NB4 (cell line): ENCODE results near the gene IGSF21.

Experiments used
- DNase-seq: peaks from one replicate; pipeline ENCODE4 v3.0.0; 2010; ENCODE audit warnings: low read depth
- H3K4me3 ChIP-seq: one replicate; pipeline ENCODE4 v1.5.1; 2011; ENCODE audit warnings: mild to moderate bottlenecking, low read depth, low read length, moderate library complexity
- CTCF ChIP-seq: IDR thresholded peaks from one replicate; pipeline ENCODE4 v1.5.1; 2012; ENCODE audit warnings: low read depth, low read length
- MAX ChIP-seq: IDR thresholded peaks from 2 replicates; pipeline ENCODE4 v1.6.1; 2011; ENCODE audit warnings: low read depth, low read length
- MYC ChIP-seq: IDR thresholded peaks from 2 replicates; pipeline ENCODE4 v1.6.1; 2011; ENCODE audit warnings: low read depth, low read length
- POLR2A ChIP-seq: IDR thresholded peaks from 2 replicates; pipeline ENCODE4 v1.6.1; 2011; ENCODE audit warnings: mild to moderate bottlenecking; ENCODE audit not compliant: insufficient read length; ENCODE audit errors: extremely low read depth

The IGSF21 gene

GRCh38 chr1:18302788-18303413, 195.3 kb downstream of the IGSF21 start:
- peak; percentile 42 for DNase-seq

GRCh38 chr1:18304151-18304869, 196.7 kb downstream of the IGSF21 start:
- TF ChIP-seq POLR2A: no peak
- no peak for TF ChIP-seq MYC
- TF ChIP-seq MAX: no peak
- no peak for TF ChIP-seq CTCF
- DNase-seq: no peak
- H3K4me3 ChIP-seq: no peak overlapping the region

More at GRCh38 chr1:18302788-18303413, 195.3 kb downstream of the IGSF21 start:
- H3K4me3 ChIP-seq: no peak overlapping the region
- TF ChIP-seq CTCF: peak; percentile 70
- TF ChIP-seq MYC: no peak

- H3K4me3 ChIP-seq: no peak overlapping the region
- no peak for TF ChIP-seq MAX
- TF ChIP-seq CTCF: no peak
- no peak for TF ChIP-seq POLR2A
- no peak for TF ChIP-seq MYC
- DNase-seq: no peak
Measured at GRCh38 chr1:18305182-18305795, 197.7 kb downstream of the IGSF21 start.

DNA sequence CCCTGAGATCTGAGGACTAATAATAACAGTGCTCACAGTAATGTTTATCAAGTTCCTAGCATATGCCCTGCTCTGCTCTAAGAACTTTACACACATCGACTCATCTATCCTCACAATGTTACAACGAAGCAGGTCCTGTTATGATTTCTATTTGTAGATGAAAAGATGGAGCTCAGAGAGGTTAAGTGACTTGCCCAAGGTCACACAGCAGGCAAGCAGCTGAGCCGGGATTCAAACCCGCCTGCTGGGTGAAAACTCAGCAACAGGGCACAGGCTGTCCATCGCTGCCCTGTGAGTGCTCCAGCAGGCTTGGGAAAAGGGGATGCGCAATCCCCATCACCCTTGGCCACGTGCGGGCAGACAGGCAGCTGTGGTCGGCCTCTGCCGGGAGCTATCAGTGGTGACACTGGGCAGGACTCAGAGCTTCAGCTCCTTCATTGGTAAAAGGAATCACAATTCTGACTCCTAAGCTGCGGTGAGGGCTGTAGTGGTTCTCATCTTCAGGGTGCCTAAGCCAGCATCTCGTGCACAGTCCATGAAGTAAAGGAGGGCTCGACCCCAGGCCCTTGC, 199.8 kb downstream of the IGSF21 start:
- DNase-seq: no peak
- no peak overlapping the region for H3K4me3 ChIP-seq
- TF ChIP-seq MYC (no peak), POLR2A (no peak), CTCF (no peak), MAX (no peak)

DNA sequence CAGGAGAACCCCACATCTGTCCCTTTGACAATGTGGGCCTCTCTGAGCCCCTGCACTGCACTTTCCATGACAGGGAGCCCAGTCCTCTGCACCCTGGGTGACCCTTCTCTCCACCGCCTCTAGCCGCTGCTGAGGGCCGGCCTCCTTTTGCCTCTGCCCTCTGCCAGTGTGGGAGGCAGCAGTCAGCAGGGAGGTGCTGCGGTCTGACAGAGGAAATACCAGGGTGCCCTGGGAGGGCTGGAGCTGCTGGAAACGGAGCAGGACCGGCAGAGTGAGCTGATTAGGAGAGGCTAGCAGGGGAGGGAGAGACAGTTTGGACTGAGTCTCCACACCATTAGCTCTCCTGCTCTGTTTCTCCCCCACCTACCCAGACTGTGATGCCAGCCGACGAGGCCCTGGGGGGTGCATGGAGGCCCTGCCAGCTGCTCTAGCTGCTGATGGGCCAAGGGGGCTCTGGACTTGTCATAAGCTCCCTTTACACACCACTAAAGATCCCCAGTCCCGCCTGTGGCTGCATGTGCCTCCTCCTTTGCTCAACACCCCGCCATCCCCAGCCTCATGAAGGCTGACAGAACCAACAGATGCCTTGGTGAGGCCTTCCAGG, 202.1 kb downstream of the IGSF21 start:
- TF ChIP-seq MYC (no peak), MAX (no peak), CTCF (no peak), POLR2A (no peak)
- peak; percentile 37 for DNase-seq
- no peak overlapping the region for H3K4me3 ChIP-seq
